Effector CD4-positive, alpha-beta T cell (primary cell): ENCODE data around the gene PLA1A.

Source experiments
- DNase-seq: peaks from one replicate; pipeline ENCODE4 v3.0.0-alpha.2; 2020

PLA1A gene

GRCh38 chr3:119641416-119641815, 43.7 kb downstream of the PLA1A start:
- DNase-seq = no peak

DNA sequence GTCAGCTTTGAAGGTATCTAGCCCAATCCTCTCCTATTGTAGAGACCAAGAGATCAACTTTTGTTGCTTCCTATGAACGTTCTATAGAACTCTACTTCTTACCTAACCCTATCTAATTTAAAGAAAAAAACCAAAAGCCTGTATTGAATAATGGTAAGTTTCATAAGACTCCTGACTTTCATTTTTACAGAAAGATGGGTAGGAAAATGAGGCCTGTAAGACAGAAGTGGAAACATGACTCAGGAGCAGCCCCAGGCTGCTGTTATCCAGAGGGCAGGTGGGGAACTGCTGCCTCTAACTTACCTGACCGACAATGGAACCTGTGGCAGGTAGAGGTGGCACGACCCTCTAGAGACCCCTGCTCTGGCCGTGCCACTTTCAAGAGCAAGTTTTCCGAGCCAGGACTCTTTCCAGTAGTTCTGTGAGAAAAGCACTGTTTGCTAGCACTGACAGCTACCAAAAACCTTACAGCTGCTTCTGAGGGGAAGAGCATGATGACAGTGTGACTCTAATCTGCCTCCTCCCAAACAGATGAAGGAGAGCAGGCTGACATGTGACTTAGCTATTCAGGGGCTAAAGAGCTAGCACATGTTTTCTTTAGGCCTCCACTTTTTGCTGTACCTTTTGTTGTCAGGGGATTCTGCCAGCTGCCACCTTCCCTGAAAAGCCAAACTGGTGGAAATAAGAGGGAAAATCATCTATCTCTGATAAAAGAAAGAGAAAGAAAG, 45.2 kb downstream of the PLA1A start:
- DNase-seq = no peak

- no peak for DNase-seq
These were observed 45.8 kb downstream of the PLA1A start for GRCh38 chr3:119643528-119643927.

GRCh38 chr3:119644481-119644880, 46.8 kb downstream of the PLA1A start:
- no peak for DNase-seq

DNA sequence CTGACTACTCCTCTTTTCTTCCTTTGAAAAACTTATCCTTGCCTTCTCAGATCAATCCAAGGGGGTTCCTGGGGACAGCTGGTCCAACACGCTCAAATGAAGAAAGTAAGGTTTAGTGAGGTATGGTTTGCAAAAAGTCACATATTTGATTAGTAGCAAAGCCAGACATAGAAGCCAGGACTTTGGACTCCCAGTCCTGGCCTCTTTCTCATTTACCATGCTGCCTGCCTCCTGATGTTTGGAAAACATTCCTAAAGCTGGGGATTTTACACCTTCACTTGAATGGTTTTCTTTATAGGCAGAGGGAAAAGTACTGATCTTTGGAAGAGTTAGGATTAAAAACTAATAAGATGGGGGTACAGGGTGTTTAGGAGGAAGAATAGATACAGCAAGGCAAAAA, 48.1 kb downstream of the PLA1A start:
- no peak for DNase-seq

- DNase-seq = no peak
These were observed 49.5 kb downstream of the PLA1A start for GRCh38 chr3:119647171-119647570.

GRCh38 chr3:119647843-119648575, 50.3 kb downstream of the PLA1A start:
- DNase-seq = no peak

- DNase-seq = no peak
These were observed 52.1 kb downstream of the PLA1A start for GRCh38 chr3:119649761-119650160.

DNA sequence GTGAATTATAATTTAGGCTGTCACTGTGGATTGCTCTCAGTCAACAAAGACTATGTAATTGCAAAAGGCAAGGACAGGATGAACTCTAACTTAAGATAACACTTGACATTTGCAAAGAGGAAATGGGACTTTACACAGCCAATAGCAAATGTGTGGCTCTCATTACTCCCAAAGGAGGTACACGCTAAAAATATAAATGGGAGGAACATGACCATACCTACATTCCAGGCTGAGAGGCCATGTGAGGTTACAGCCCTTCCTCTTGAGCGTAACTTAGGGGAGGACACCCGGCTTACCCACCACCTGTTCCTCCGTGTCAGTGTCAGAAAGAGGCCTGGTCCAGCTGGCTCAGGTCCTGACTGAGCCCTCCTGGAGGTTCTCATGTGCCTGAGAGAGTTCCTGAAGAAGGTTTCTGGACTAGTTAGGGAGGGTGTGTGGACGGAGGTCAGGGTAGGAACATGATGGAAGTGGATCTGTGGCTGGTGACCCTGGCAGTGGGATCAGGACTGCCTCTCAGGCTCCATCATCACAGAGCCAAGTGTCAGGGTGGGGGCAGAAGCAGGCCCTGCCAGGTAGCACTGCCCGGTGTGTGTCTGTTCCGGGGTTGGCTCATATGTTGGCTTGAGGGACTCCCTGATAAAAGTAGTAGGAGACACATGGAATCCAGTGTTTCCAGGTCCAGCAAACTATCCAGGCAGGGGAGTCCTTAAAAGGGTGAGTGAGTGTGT, 54.8 kb downstream of the PLA1A start:
- no peak for DNase-seq

DNA sequence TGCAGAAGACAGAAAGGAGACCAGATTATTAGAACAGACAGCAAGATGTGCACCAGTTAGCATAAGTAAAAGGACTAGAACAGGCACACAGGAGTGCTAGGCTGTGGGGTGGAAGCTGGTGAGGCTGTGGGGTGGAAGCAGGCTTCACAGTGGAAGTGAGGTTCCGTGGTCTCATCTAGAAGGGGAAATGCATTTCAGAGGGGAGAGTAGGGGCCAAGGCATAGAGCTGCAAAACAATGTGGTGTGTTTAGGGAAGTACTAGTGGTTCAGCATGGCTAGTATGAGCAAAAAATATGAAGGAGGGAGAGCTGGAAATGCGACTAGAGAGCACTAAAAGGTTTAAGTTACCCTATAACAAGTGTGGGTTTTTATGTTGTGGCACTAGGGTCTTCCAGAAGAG, 56.2 kb downstream of the PLA1A start:
- DNase-seq = no peak

DNA sequence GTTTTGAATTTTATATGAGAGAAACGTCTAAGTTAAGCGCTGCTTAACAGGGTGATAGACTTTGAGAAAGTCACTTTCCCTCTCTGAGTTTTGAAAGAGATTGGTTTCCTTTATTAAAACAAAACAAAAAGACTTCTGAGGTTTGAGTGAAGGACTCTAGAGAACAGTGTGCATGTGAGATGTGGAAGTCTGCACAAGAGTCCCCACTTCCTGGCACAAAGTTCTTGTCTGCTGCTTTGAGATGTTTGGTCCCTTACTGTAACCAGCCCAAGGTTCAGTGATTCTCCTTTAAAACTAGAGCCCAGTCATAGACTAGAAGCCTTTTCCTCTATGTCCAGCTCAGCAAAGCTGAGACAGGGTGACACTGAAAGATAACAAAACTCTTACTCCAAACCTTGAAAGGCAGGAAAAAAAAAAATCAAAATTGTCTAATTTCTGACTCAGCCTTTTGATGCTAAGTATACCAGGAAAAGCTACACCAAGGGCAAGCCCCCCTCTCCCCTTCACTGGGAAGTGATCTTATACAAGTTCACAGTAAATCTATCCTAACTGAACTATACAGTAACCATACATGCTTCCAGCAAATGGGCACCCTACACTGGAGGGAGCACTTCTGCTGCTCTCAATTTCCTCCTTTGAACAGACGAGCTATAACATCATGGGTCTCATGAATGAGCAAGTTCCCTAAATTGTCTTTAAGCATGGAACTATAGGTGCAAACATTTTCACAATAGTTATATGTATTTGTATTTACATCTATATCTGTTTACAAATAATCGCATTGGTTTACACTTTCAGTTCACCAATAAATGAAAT, 60.4 kb downstream of the PLA1A start:
- DNase-seq = no peak

DNA sequence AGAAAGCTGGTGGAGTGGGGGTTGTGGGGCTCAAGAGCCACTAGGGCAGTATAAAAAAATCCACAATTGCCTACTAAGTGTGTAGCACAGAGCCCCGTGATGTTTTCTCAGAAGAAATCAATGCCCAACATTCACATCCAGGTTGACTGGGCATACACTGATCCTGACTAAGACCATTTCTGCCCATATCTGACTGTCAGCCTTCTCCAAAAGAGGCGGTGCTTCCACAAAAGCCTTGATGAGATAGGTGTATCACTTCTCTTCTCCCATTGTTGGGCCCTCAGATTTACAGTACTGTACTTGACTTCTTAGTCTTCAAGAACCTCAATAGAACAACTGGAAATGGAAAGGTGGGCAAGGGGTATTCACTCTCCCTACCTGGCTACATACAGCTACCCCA, 61.3 kb downstream of the PLA1A start:
- DNase-seq = no peak

DNA sequence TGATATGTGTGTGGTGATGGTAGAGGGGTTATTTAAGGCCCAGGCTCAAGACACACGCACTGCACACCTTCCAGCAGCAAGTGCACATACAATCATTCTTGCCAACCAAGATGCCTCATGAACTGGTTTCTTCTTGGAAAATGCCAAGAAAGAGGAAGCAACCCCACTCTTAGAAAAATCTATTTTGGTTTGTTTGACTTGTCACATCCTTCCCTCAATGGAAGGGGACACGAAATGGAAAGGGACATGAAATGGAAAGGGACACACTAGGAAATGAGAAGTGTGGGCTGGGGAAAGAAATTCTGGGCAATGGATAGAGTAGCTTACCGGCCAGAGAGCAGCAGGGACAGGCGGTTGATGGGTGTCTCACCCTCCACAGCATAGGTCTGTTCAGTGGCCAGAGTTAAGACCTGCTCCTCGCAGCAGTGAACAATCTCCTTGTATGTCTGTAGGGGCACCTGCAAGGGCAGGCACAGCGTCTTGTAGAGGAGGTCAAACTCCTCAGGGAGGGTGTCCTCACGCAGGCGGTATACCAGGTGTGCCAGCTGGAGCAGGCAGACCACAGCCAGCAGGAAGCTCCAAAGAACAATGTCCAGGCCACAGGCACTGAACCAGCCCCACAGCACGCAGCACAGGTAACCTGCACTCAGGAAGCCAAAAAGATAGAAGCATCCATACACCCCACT, 62.1 kb downstream of the PLA1A start:
- no peak for DNase-seq

DNA sequence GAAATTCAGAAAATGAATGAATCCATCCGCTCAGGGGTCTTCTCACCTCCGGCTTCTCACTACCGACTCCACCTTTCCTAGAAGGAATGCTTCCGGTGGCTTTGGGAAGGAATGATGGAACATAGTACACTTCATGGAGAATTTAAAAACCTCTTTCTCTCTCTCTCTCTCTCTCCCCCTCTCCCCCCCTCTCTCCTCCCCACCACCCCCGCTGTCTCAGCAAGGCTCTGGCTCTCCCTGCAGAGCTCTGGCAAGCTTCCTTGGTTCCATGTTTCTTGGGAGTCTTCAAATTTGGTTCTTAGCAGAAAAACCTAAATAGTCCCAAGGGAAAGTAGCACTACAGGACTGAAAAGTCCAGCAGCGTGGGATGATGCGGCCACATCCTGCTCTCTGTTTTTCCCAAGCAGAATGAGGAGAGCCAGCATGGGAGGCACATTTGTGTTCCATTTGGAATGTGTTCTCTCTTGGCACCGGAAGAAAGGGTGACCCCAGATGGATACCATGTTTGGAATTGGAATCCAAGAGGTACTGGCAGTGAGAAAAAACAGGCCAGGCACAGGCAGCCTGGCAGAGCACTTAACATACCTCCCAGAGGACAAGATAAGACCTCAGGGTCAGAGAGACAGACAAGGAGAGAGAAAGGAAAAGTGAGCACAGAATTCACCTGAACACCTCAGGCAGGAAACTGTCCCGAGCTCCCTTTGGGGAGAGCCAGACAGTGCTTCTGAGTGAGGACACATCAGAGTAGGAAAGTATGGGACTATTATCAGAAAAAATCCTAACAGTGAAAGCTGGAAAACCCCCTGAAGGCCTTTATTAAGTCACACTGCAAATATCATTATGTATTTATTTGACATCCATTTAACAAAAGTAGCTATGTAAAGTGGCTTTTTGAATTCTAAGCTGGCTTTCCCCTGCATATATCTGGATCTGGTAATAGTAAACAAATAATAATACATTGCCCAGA, 63.1 kb downstream of the PLA1A start, which contains the start of gene POPDC2:
POPDC2 (minus strand) TSS at position 116 of the 967 bp plus-strand sequence. CDS start 166 bp downstream, outside the sequence.
- DNase-seq = no peak

DNA sequence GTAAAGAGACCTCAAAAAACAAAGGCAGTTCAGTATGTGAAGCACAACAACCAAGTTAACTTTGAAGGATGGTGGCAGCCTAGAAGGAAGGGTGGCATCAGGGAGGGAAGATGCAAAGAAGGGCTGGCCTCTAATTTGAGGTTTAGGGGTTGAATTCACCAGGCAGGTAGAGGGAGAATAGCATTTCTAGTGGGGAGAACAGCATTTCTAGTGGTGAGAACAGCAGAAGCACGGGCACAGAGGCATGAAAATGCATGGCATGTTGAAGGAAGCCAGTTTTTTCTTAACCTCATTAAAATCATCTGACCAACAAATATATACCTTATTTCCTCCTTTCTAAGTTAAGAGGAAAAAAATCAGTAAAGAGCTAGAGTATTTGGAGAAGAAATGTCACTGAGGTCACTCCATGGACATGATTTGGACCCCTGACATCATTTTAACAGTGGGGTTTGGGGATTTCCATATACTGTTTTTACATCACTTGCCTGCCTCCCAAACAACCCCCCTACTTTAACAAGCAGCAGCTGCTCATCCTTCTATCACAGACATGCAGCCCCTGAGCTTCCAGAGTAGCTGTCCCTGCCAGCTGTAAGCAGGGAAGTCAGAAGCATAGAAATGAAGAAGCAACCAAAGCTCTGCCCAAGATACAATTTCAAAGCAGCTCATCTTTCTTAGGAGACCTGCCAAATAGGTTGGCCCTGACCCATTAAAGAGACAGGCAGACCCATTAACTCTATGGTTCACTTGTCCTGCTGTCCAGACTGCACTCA, 65.1 kb downstream of the PLA1A start:
- no peak for DNase-seq

GRCh38 chr3:119663885-119664284, 66.2 kb downstream of the PLA1A start:
- DNase-seq = no peak

- no peak for DNase-seq
These were observed 66.7 kb downstream of the PLA1A start for GRCh38 chr3:119664370-119664769.

DNA sequence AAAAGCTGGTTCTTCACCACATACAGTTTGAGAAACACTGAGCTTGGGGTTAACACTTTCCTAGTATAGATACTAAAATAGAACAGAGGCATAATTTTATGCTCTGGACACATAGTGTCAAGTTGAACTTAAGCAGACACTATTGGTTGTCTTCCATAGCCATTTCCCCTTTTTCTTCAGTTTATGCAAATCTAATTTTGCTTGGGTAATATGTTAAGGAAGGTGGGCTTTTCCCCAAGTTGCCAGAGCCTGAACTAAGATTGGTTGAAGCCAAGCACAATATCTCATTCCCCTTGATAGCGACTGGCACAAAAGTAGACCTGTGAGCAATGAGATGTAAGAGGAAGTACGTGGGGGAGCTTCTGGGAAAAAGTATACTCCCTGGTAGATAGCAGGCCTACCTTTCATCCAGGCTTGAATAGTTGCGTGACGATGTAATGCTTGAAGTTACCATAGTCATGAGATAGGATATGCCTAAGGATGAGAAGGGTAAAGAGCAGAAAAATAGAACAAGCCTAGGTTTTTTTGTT, 67.2 kb downstream of the PLA1A start:
- no peak for DNase-seq

- no peak for DNase-seq
These were observed 68.4 kb downstream of the PLA1A start for GRCh38 chr3:119665954-119666559.
